Measurements from ENCODE around the gene STEAP4.

Gene STEAP4

DNA sequence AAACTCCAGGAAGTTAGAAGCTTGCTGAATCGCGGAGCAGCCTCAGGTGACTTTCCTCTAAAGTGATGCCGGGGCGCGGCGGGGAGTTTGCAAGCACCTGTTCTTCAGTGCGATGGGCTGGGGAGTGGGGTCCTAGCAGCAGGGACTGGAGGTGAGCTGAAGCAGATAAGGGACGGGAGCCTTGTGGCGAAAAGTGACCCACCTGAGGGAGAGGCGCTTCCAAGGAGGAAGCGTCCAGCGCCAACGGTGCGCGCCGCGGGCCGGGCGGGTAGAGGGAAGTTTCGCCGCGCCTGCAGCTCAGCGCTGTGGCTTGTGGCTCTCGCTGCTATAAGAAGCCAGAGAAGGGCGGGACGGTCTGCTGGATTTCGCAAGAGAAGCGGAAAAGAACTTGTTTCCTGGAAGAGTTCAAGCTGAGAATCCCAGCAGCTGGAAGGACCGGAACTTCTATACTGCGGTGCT is at the start of gene STEAP4:
Gene STEAP4 (minus strand): TSS at position 305 of the 459 bp plus-strand sequence. CDS start 22,625 bp downstream, outside the sequence.
- no peak for DNase-seq

DNA sequence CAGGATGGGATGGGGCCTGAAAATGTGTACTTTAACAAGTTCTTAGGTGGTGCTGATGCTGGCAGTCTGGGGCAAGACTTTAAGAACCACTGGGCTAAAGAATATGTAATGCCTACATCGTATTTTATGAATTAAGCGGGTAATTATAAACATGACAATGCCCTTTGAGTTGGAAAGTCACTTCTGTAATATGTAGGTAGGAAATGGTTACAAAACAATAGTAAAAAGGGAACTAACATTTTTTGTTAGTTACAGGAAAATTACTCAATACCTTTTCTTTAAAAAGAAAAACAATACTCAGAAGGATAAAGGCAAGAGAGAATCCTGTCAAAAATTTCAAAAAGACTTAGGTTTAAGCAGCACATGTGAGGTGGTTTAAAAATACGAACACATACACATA is 48.3 kb upstream of the STEAP4 start:
- DNase-seq, result no peak

DNA sequence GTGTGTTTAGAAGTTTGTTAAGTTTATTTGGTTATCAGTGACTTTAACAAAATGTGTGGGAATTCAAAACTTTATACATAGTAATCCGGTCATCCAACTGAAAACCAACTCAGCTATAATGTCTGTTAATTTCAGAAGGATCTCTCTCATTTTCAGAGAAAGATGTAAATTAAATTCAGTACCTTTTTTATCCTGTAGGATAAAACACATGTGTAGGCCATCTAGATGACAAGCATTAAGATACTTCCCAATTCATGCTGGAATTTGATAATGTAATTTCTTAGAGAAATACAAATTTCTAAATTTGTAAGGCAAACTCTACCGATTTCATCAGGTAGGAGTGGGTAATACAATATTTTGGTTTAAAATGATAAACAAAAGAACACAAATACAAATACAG is 43.4 kb upstream of the STEAP4 start:
- DNase-seq, result no peak

DNA sequence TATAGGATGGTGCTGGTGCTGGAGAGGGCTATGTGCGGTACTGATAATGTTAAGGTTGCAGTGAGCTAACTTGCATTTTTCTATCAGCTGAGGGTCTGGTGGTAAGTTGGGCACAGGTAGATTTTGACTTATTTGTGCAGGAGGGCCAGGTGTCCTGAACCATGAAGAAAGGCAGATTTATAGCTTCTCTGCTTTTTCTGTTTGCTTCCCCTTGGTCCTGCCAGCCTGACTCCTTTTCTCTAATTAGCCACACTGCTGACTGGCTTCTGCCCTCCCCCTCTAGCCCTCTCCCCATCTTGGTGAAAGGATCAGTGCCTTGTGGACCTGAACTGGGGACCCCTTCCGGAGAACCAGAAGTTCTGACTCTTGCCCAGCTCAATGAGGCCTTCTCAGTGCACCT is 40.8 kb upstream of the STEAP4 start:
- DNase-seq, result no peak

DNA sequence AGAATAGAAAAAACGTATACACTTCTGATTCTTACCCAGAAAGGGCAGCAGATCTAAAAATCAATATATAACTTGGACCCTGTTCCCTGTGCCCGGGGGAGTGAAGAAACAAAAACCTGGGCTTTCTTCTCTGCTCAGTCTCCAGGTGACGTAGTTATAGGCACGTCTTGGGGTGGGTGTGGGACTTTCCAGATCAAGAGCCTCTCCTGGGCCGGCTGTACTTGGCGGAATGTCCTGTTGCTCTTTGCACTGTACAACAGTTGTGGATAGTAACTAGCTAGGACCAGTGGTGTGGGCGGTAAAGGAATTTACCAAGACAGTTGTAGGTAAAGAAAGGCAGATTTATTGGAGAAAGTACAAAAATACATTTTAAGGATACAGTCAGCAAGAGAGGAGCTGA is 40.4 kb upstream of the STEAP4 start:
- no peak for DNase-seq

DNA sequence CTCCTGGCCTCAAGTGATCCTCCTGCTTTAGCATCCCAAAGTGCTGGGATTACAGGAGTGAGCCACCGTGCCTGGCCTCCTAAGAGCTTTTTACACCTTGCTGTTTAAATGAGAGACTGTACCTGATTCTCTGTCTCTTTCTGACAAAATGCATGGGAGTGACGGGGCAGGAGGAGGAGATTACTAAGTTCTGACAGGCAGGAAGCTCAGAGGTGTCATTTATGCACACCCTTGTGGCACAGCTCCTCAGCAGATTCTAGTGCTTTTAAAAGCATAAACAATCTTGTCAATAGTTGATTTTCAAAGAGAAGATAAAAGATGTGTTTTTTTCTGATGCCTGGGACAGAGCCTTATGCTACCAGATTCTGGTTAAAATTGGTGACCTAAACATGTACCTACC is 39.7 kb upstream of the STEAP4 start:
- DNase-seq, result no peak

DNA sequence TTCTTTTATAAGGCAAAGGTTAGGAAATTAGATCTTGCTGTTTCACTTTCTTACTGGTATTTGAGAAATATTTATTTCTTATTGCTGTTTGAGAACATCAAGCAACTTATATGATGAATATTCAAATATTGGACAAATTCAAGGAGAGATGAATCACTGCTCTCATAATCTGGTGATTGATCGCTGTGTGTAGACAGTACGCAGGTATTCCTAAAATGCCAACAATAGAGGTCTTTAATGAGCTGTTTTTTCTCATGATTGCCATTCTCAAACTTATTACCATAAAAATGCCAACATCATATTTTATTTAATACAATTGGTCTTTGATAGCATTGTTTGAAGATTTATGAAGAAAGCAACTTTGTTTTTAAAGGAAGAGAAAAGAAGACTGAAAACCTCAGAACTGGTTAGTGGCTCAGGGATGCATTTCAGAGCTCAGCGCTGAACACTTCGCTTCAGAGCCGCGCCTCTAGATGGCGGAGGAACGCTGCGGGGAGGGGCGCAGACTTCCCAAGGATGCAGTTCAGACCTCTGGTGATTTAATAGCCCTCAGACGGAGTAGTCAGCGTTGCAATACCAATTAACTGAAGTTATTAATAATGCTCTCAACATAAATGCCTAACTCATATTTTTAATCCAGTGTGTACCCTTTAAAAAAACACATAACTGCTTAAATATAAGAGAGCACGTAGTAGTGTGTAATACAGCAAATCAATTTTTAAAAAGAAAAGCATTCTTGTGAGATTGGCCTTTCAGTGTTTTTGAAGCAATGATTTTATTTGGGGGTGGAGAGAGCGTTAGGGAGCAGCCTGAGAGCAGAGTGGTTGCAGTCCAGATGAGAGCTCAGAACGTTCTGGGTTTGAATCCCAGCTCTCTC is 38.5 kb upstream of the STEAP4 start:
- peak; percentile 3 for DNase-seq

DNA sequence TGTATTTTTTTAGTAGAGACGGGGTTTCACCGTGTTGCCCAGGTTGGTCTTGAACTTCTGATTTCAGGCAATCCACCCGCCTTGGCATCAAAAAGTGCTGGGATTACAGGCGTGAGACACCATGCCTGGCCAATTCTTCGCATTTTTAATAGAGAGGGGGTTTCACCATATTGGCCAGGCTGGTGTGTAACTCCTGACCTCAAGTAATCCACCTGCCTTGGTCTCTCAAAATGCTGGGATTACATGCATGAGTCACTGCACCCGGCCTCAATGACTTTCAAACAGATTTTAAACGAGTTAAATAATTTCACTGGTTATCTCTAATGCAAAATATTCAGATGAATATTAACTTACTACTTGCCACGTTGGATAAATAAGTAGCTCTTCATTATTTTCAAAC is 37.6 kb upstream of the STEAP4 start:
- DNase-seq, result no peak

DNA sequence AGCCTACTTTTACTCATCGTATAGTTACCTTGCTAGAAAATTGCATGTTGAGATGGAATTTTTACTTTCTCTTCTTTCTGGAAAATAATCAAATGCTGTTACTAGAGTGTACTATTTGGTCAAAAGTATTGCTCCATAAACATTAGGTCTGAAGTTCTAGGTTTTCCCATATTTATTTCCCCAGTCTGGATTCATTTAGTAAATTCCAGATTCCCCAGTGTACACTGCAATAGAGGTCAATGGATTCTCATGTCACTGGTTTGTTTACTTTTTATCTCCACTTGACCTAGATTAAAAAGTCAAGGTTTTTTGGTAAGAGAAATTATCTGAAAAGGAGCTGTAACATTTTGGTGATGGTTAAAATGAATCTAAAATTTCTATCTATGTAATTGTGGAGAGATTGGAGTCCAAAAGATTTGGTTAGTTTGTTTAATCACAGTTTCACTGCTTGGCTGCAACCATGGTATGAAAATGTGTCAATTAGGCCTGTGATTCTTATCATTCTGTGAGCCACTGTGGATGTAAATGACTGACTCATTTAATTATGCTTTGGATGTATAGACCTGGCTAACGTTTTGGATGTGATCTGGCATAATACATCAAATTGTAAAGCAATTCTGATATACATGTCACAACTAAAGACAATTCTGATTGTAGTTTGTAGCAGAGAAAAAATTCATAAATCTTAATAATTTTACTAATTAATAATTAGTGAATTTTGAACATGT is 32.7 kb upstream of the STEAP4 start:
- no peak for DNase-seq

DNA sequence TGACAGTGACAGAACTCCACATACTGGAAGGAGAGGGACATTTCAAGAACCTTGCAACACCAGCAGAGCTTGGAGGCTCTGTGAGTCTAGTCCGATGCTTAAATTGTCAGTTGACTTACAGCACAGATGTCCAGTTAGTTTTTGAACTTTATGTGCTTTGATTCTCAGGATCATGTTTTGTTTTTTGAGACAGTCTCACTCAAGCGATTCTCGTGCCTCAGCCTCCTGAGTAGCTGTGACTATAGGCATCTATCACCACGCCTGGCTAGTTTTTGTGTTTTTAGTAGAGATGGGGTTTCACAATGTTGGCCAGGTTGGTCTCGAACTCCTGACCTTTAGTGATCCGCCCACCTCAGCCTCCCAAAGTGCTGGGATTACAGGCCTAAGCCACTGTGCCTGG is 31.8 kb upstream of the STEAP4 start:
- no peak for DNase-seq

DNA sequence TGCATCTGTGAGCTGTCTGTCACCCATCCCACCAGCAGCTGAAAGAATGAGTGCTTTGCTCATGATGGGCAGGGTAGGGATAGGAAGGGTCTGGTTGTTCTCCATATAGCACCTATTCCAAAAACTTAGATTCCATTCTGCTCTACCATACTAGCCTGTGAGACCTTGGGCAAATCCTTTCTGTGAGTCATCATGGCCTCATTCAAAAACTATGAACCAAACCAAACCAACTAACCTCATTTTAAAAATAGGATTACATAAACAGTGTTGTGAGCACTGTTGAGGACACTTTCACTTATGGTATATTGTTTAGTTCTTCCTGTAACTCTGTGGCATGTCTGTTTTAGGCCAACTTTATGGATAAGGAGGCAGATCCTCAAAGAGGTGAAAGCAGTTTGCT is 30.9 kb upstream of the STEAP4 start:
- no peak for DNase-seq

DNA sequence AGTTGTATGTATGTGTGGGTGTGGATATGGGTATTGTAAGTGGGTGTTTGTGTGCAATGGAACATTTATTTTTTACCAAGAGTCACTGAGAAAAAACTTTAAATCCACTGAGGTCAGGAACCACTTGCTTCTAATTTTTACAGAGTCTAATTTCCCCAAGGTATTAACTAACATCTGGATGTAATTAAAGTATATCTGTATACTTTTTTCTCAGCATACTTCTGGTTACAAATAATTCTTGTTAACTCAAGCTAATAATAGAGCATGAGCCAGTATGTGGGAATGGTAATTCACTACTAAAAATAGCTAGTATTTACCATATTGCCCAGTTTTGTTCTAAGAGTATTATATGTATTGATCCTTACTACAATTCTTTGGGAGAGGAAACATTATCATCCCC is 24.6 kb upstream of the STEAP4 start:
- DNase-seq, result no peak

DNA sequence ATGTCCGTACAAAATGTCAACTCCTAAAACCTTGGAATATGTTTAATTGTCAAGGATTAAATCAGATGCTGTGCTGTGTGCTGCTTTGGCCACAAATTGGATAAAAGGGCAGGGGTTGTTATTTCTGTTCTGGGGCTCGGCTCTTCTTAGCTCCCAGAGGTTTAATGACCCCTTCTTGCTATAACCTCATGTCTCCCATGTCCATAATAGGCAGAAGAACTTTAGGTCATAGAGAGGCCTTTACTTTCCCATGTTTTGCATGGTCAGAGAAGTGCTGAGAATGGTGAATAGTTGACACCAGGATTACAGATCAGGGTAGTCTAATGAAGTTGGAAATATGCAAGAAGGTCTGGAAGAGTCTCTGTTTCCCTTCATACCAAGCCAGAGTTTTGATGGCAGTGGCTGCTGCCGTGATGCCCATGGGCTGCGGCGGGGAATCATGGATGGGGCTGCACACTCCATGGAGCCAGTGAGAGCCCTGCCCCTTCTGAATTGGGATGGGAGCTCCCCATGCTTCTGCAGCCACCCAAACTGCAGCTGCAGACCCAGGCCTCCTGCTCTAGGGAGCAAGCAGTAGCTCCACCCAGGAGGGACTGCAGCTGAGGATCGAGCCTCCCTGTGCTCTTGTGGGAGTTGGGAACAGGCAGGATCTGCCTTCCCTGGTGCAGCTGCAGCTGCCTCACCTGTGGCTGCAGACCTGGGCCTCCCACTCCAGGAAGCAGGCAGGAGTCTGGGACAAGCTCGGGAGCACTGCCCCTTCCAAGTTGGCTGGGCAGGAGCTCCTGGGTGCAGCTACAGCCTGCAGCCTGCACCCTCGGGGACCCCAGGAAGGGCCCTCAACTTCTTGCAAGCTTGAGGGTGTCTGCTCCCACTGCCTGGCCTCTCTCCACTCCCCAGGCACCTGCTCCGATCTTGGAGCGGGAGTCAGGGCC is 23.1 kb upstream of the STEAP4 start:
- no peak for DNase-seq

DNA sequence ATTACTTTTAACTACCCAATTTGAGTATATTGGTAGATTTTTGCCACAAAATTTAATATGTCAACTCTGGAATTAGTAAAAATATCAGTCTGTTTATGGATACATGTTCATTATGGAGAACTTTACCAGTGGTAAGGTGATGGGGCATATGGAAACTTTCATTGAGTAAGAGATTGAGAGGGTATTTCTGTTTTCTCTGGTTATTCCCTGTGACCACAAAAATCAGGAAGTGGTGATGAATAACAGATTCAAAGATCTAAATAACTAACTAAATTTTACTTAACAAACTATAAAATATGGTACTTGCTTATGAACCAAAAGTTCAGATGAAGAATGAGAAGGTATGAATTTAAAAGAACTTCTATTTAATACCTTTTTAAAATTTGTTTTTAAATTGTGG is 22.1 kb upstream of the STEAP4 start:
- no peak for DNase-seq

DNA sequence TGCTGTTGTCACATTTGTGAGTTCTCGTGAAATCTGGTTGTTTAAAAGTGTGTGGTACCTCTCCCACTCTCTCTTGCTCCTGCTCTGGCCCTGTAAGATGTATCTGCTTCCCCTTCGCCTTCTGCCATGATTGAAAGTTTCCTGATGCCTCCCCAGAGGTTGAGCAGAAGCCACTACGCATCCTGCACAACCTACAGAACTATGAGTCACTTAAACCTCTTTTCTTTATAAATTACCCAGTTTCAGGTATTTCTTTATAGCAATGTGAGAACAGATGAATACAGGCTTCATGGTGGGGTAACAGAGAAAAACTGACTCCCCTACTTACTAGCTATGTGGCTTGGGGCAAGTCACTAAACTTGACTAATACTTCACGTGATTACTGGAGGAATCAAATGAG is 18.0 kb upstream of the STEAP4 start:
- no peak for DNase-seq

DNA sequence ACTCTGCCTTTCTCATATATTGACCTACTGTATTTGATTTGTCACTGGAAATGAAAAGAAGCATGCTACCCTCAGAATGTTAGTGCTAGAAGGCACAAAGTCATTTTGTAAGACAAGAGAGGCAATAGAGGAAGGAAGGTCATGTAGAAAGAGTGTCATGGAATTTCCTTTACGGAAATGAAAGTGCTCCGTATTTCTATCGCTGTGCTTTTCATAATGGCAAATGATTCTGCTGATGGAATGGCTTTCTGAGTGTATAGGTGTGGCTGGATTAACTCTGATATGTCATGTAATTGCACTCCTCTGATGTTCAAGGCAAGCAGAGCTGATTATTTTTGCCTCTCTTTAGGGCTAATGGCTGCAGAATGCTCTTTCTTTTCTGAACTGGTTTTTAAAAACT is 15.5 kb upstream of the STEAP4 start:
- DNase-seq, result no peak

DNA sequence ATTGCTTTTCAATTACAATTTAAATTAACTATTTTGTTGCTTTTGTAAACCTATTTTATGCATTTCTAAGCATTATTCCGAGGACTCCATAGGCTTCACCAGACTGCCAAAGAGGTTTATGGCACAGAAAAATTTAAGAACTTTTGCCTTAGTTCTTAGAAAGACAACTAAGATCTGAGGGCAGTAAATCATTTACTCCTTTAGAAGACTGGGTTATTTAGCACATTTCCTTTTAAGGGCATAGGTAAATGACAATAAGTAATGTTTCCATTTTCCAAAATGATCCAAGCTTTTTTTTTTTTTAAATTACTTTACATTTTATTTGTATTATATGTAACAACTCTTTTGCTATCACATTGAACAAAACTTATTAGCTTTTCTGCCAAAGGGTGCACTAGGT is 15.0 kb upstream of the STEAP4 start:
- no peak for DNase-seq

DNA sequence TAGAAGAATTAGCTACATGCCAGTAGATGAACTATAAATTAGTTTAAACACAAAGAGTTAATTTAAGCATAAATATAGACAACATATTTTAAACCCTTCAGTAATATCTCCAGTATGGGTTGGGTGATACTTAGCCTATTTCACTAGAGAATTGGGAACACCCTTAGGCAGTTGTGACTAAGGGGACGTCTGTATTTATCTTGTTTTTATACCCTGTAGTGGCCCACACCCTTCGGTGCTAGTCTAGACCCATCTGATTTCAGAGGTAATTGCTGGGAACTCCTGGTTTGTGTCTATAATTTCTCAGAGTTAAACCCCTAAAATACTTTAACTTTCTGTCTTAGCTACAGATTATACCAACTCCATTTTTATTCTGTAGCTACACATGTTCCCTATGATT is 11.5 kb upstream of the STEAP4 start:
- no peak for DNase-seq

DNA sequence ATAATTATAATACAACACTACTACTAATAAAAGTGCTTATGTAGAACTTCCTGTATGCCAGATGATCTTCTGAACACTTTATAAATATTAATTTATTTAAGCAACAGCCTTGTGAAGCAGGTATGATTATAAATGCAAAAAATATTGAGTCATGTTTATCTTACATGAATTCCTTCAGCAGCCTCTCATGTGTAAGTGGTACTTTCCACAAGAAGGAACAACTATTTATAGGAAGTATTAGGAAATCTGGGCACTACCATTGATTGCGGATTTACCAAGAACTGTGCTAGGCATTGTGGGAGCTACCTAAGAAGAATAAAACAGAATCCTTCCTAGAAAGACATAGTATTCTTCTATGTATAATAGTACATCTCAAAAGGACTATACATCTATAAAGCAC is 10.7 kb upstream of the STEAP4 start:
- DNase-seq, result no peak

DNA sequence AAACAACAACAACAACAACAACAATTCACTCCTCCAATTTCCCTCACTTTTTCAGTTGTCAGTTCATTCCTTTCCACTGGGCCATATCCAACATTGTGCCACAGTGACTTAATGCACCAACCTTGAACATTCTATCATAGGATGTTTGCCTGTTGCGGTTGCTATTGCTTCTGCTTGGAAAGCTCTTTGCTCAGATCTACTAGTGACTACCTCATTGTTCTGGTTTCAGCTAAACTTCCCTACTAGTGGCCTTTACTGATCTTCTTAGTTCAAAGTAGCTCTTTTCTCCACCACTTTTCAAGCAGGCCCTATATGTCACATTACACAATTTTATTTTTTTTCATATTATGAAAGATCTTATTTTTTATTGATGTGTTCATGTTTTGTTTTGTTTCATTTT is 9.8 kb upstream of the STEAP4 start:
- DNase-seq, result no peak

DNA sequence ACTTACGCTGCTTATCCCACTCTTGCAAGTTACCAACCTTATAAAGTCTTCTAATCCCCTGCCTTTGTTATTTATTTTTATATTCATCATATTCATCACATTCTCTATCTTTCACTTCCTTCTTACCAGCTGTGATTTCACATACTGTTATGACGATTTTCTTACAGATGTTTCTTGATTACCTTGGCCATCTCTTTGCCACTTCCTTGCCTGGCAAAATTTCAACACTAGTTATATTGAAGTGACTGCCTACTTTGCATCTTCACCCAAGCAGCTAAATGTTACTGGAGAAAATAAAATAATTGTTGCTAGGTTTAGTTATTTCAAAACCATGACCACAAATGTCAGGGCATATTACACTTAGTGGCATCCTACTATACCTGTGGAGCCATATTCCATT is 8.8 kb upstream of the STEAP4 start:
- DNase-seq, result no peak

DNA sequence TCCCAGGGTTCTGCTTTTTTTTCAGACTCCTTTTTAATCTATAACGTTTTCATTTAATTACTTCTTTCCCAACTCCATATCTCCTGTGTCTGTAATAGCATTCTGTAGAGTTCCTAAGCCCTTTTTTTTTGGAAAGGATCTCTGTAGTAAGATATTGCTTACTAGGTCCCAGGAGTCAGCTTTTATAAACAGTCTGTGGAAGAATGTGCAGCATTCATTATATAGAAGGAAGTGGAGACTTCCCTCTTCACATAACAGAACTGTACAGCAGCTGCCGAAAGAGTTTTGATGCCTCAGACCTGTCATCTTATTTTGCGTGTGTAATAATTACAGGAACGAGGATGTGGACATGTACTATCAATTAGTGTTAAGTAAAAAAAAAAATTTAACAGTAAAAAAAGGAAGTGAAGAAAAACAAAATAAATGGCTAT is 7.4 kb upstream of the STEAP4 start:
- no peak for DNase-seq

DNA sequence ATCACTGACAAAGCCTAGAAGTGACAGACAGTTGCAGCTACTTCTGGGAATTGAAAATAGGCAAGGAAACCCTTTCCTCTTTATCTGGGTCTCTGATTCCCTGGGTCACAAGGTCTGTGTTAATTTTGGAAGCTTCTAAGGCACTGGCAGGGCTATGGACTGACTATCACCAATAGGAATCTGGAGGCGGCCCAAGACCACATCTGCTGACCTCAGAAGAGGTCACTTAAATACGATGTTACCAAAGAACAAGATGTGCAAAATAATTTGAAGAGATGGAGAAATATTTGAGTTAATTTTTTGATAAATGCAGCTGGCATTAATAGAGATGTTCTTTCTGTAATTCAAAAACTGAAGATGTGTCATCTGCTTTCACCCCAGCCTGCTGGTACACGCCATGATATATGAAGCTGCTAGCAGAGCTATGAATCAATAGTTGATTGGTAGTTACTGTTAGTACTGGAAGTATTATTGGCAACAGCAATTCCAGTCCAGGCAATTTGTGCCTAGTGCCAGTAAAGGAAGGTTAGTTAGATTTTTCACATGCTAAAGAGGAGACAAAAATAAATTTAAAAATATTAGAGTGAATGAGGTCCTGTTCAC is 5.5 kb upstream of the STEAP4 start:
- DNase-seq, result no peak

Measured in stimulated activated CD4-positive, alpha-beta T cell treated with anti-CD3 and anti-CD28 coated beads, Interleukin-4, amount 100 ng/mL, for 1 hour (primary cell).